Right lobe of liver (tissue), 6 donors: ENCODE data around the gene DSTYK. TPM values are rescaled to one million over a fixed set of nuclear protein-coding genes. Genes with fewer than 3 reads are reported as not detected.

Experiments used
- ATAC-seq, 4 donors: fragments of 200-7000 bp; cut with Tn5 transposase; one replicate each; pipeline ENCODE4 v1.9.1; 2020; ENCODE audit warnings: mild to moderate bottlenecking in 4 of 4, moderate library complexity in 4 of 4
- DNase-seq, 3 donors: peaks; one replicate each; pipeline ENCODE4 v3.0.0-alpha.2; 2020
- H3K27ac ChIP-seq, 3 donors: fragments of 200-600 bp; one replicate each; pipeline ENCODE4 v1.8.0; 2022
- H3K27me3 ChIP-seq, 2 donors: fragments of 200-600 bp; one replicate each; pipeline ENCODE4 v1.8.0; 2022
- H3K36me3 ChIP-seq, 4 donors: fragments of 200-600 bp; sonication (generic) in 1 of 4; one replicate each; pipeline versions ENCODE4 v1.5.1 to v1.8.0; 2017 to 2022; ENCODE audit warnings: control low read depth in 1 of 4
- H3K4me1 ChIP-seq, 4 donors: fragments of 200-600 bp; sonication (generic) in 1 of 4; one replicate each; pipeline versions ENCODE4 v1.5.1 to v1.8.0; 2017 to 2022; ENCODE audit warnings: control low read depth in 1 of 4
- H3K4me3 ChIP-seq, 3 donors: fragments of 200-600 bp; one replicate each; pipeline ENCODE4 v1.8.0; 2022
- H3K9me3 ChIP-seq, 4 donors: fragments of 200-600 bp; sonication (generic) in 1 of 4; one replicate each; pipeline versions ENCODE4 v1.5.1 to v1.8.0; 2017 to 2022; ENCODE audit warnings: control low read depth in 1 of 4
- CTCF ChIP-seq, 4 donors: fragments of 200-600 bp in 3 of 4; fragments of 450-650 bp in 1 of 4; IDR thresholded peaks; one replicate each; pipeline versions ENCODE4 v1.5.1 to v1.8.0; 2016 to 2022; ENCODE audit warnings: antibody characterized with exemption in 4 of 4, mild to moderate bottlenecking in 2 of 4
- POLR2A ChIP-seq: fragments of 450-650 bp; IDR thresholded peaks from one replicate; pipeline ENCODE4 v1.6.1; 2017; ENCODE audit warnings: antibody characterized with exemption, mild to moderate bottlenecking
- WGBS: methylation state at CpG from one replicate; pipeline ENCODE4 v1.1.6; 2018; ENCODE audit warnings: low coverage, low lambda C conversion rate; ENCODE audit not compliant: insufficient coverage; ENCODE audit errors: missing lambda C conversion rate; 5-methylcytosine and 5-hydroxymethylcytosine counted together
- intact Hi-C, 2 donors: fragments of 100-400 bp; cut with DNase I; formaldehyde crosslinking; loops; one replicate each; pipeline versions ENCODE4 v1.11.2 to v1.14.1; 2022
- total RNA-seq, 6 experiments: library from RNA; depleted of rRNA in 2 of 6; stranded (reverse); fragments of >200 nt in 2 of 6; fragmentation: NEBNext Ultra II Directional in 3 of 6; extraction: Animal tissue kit (Norgen Biotek cat#: 25700) in 3 of 6; gene quantifications; one replicate each; pipeline versions ENCODE4 v1.1.0 to v1.2.4, GENCODE V29; 2016 to 2023
- donor health status: DM: no; HTN: yes; CAD: no.
- donor health status: DM: no; HTN: no; CAD: no.
- donor health status: DM: no; HTN: no; CAD: no.
- donor health status: DM: no; HTN: yes; CAD: no.
- donor health status: DM: no; HTN: yes; CAD: no.

Gene DSTYK
- total RNA-seq, 6 experiments from 2014 or later = 2.5 to 2.9 (median 2.6) TPM

GRCh38 chr1:205152505-205152904, 59.0 kb downstream of the DSTYK start:
- H3K27ac ChIP-seq = no peak overlapping the region
- WGBS = 100% methylated on average over 4 of the region's 4 CpGs
- intact Hi-C loops = no loop called here
- ATAC-seq (no peak), DNase-seq (no peak)
- H3K4me1 ChIP-seq = peaks cover 0 to 11% (median 0%) of the 10 kb centered on the region in 4 donors
- H3K36me3 ChIP-seq = peaks cover 0 to 26% (median 2%) of the 10 kb centered on the region in 4 donors
- H3K27me3 ChIP-seq = no peaks in the 10 kb centered on the region
- TF ChIP-seq POLR2A (no peak), CTCF (IDR thresholded peaks at IDR 0.05) (no peak)
- no peak overlapping the region for H3K4me3 ChIP-seq
- no peaks in the 10 kb centered on the region for H3K9me3 ChIP-seq

- intact Hi-C loops = no loop called here
- peak; percentile 58 to 99 (median 91) for ATAC-seq
- no peak for TF ChIP-seq POLR2A
- no peak for TF ChIP-seq CTCF (IDR thresholded peaks at IDR 0.05)
- 89% methylated on average over 3 of the region's 5 CpGs for WGBS
- Histone ChIP-seq H3K36me3 (peaks cover 0 to 16% (median 0%) of the 10 kb centered on the region in 4 donors), H3K4me1 (peaks cover 0 to 11% (median 0%) of the 10 kb centered on the region in 4 donors), H3K27me3 (no peaks in the 10 kb centered on the region), H3K27ac (peak overlapping the region in 1 of 3 donors; percentile 35), H3K9me3 (no peaks in the 10 kb centered on the region), H3K4me3 (no peak overlapping the region)
- peak; percentile 26 to 78 (median 69) for DNase-seq
These were observed 60.7 kb downstream of the DSTYK start for GRCh38 chr1:205150651-205151428.

GRCh38 chr1:205147191-205147835, 64.2 kb downstream of the DSTYK start:
- 100% methylated on average over 3 of the region's 6 CpGs for WGBS
- H3K9me3 ChIP-seq = no peaks in the 10 kb centered on the region
- H3K4me1 ChIP-seq = peaks cover 0 to 11% (median 0%) of the 10 kb centered on the region in 4 donors
- H3K27me3 ChIP-seq = no peaks in the 10 kb centered on the region
- H3K4me3 ChIP-seq = no peak overlapping the region
- peaks cover 0 to 12% (median 0%) of the 10 kb centered on the region in 4 donors for H3K36me3 ChIP-seq
- ATAC-seq (no peak), DNase-seq (no peak)
- no peak for TF ChIP-seq CTCF (IDR thresholded peaks at IDR 0.05)
- no peak for TF ChIP-seq POLR2A
- intact Hi-C loops = no loop called here
- H3K27ac ChIP-seq = no peak overlapping the region

GRCh38 chr1:205144751-205145150, 66.8 kb downstream of the DSTYK start:
- TF ChIP-seq POLR2A (no peak), CTCF (IDR thresholded peaks at IDR 0.05) (no peak)
- WGBS = 46% methylated on average over 1 of the region's 1 CpG
- peaks cover 0 to 8% (median 0%) of the 10 kb centered on the region in 4 donors for H3K36me3 ChIP-seq
- ATAC-seq (no peak), DNase-seq (no peak)
- no peaks in the 10 kb centered on the region for H3K4me1 ChIP-seq
- no peaks in the 10 kb centered on the region for H3K9me3 ChIP-seq
- intact Hi-C loops = no loop called here
- no peak overlapping the region for H3K4me3 ChIP-seq
- no peak overlapping the region for H3K27ac ChIP-seq
- H3K27me3 ChIP-seq = no peaks in the 10 kb centered on the region
